PC-9 (cell line): ENCODE results near the gene TCF4.
A peak's percentile ranks its signal among the peaks of the same experiment; 100 is the strongest.

ENCODE experiments used
- CTCF ChIP-seq: fragments of 200-600 bp; sonication (generic); conservative IDR thresholded peaks from 2 replicates; pipeline ENCODE4 v1.6.1; 2017; ENCODE audit warnings: mixed run types, antibody characterized with exemption, mild to moderate bottlenecking, moderate library complexity
- EZH2 ChIP-seq: fragments of 200-600 bp; sonication (generic); IDR thresholded peaks from 2 replicates; pipeline ENCODE4 v1.8.0; 2017; ENCODE audit warnings: antibody characterized with exemption, low read depth

DNA sequence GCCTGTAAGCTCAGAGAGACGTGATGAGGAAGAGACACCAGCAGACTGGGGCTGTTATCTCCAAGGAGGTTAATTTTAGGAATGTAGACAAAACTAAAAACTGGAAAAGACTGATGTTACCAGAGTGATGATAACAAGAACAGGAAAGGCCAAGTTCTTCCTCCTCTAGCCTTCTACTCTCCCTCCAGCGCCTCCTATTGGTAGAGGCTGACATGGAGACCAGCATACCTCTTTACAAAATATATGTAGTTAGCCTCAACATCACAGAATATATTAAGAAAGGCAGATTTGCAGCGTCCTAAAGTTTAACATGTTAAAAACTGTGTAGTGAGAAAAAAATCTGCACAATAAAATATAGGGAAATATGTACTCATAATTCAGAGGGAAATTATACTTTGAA is 66.0 kb downstream of the TCF4 start:
- TF ChIP-seq CTCF (peak; percentile 34; the same call in 1 of the 2 replicates), EZH2 (no peak)
